ES-I3 (cell line): ENCODE results near the gene MYOZ3.

Experiments used
- H3K36me3 ChIP-seq: 2 replicates; pipeline ENCODE4 v1.6.1; 2013; ENCODE audit warnings: mild to moderate bottlenecking, low read length, control low read depth, moderate library complexity; ENCODE audit not compliant: insufficient read depth
- H3K4me1 ChIP-seq: 2 replicates; pipeline ENCODE4 v1.6.1; 2013; ENCODE audit warnings: mild to moderate bottlenecking, control low read depth, low read length; ENCODE audit not compliant: insufficient read depth
- H3K9ac ChIP-seq: 2 replicates; pipeline ENCODE4 v1.6.1; 2013; ENCODE audit warnings: low read depth, mild to moderate bottlenecking, low read length, moderate library complexity
- H3K9me3 ChIP-seq: 2 replicates; pipeline ENCODE4 v1.6.1; 2013; ENCODE audit warnings: mild to moderate bottlenecking, low read length, moderate library complexity; ENCODE audit not compliant: control insufficient read depth, insufficient read depth

Gene MYOZ3

GRCh38 chr5:150672237-150672883, 11.3 kb downstream of the MYOZ3 start:
- H3K9ac ChIP-seq: peak overlapping the region; percentile 68
- H3K4me1 ChIP-seq: peaks cover 26% of the 10 kb centered on the region
- no peaks in the 10 kb centered on the region for H3K9me3 ChIP-seq
- H3K36me3 ChIP-seq: no peaks in the 10 kb centered on the region; the same call in 1 of the 2 replicates

DNA sequence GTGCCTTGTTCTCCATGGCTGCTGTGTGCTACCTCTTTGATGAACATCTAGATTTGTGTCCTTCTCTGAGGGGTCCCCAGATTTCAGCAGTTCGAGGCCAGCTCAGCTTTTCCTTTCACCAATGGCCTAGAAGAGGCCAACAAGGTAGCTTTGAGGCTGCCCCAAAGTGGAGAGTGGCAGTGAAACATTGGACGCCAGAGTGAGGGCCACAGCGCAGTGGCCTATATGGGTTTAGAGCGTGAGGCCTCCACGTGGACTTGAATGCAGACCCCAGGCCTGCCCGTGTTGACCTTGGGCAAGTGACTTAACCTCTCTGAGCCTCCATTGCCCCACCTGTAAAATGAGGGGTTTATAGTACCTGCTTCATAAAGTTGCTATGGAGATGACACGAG, 11.8 kb downstream of the MYOZ3 start:
- H3K4me1 ChIP-seq: peaks cover 26% of the 10 kb centered on the region
- no peaks in the 10 kb centered on the region; the same call in 1 of the 2 replicates for H3K36me3 ChIP-seq
- no peaks in the 10 kb centered on the region for H3K9me3 ChIP-seq
- H3K9ac ChIP-seq: peak overlapping the region; percentile 68

DNA sequence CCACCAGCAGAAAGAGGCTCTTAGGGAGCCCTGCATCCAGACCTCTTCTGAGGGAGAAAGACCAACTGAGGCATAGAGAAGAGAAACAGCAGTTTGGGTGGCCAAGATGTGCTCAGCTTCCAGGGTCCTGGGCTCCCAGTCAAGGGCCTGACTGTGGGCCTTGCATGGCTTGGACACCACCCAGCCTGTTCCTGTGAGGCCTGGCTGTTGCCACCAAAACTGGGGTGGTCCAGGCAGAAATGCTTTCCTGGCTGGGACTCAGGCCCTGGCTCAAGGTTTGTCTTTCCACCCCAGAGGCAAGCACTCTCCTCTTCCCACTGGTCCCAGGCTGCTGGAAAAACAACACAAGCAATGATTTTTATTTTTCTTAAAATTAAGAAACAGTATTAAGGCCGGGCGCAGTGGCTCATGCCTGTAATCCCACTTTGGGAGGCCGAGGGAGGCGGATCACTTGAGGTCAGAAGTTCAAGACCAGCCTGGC, 13.3 kb downstream of the MYOZ3 start:
- no peaks in the 10 kb centered on the region for H3K9me3 ChIP-seq
- no peaks in the 10 kb centered on the region; the same call in 1 of the 2 replicates for H3K36me3 ChIP-seq
- H3K9ac ChIP-seq: no peak overlapping the region
- H3K4me1 ChIP-seq: peaks cover 26% of the 10 kb centered on the region

DNA sequence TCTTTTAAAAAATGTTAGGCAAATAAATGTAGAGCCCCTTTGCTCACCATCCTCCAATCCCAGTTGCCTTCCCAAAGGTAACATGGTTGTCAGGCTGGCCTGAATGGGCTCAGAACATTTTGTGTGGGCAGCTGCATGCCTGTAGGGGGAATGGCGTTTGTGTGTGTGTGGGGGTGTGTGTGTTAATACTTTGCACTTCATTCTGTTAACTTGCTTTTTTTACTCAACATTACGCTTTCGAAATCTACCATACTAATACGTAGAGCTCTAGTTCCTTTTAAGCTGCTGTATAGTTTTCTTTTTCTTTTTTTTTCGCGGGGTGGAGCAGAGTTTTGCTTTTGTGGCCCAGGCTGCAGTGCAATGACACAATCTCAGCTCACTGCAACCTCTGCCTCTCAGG, 14.0 kb downstream of the MYOZ3 start:
- H3K9ac ChIP-seq: no peak overlapping the region
- H3K4me1 ChIP-seq: peaks cover 24% of the 10 kb centered on the region
- H3K9me3 ChIP-seq: no peaks in the 10 kb centered on the region
- H3K36me3 ChIP-seq: no peaks in the 10 kb centered on the region; the same call in 1 of the 2 replicates

- H3K4me1 ChIP-seq: peaks cover 14% of the 10 kb centered on the region
- no peak overlapping the region for H3K9ac ChIP-seq
- H3K9me3 ChIP-seq: no peaks in the 10 kb centered on the region
- H3K36me3 ChIP-seq: no peaks in the 10 kb centered on the region; the same call in 1 of the 2 replicates
These were observed 15.5 kb downstream of the MYOZ3 start for GRCh38 chr5:150676578-150676977.

- H3K4me1 ChIP-seq: no peaks in the 10 kb centered on the region
- H3K9me3 ChIP-seq: no peaks in the 10 kb centered on the region
- H3K36me3 ChIP-seq: peaks cover 14% of the 10 kb centered on the region; the same call in 1 of the 2 replicates
- no peak overlapping the region for H3K9ac ChIP-seq
These were observed 28.1 kb downstream of the MYOZ3 start for GRCh38 chr5:150689120-150689519.

- Histone ChIP-seq H3K9ac (no peak overlapping the region), H3K4me1 (no peaks in the 10 kb centered on the region), H3K36me3 (peaks cover 24% of the 10 kb centered on the region)
These were observed 29.7 kb downstream of the MYOZ3 start for GRCh38 chr5:150690760-150691159.

GRCh38 chr5:150692276-150692675, 31.2 kb downstream of the MYOZ3 start:
- peaks cover 34% of the 10 kb centered on the region for H3K36me3 ChIP-seq
- H3K9me3 ChIP-seq: no peaks in the 10 kb centered on the region
- H3K4me1 ChIP-seq: no peaks in the 10 kb centered on the region
- H3K9ac ChIP-seq: no peak overlapping the region

More at GRCh38 chr5:150690760-150691159, 29.7 kb downstream of the MYOZ3 start:
- H3K9me3 ChIP-seq: no peaks in the 10 kb centered on the region

GRCh38 chr5:150694612-150695011, 33.6 kb downstream of the MYOZ3 start:
- peaks cover 43% of the 10 kb centered on the region for H3K36me3 ChIP-seq
- H3K4me1 ChIP-seq: no peaks in the 10 kb centered on the region
- no peak overlapping the region for H3K9ac ChIP-seq

GRCh38 chr5:150700246-150700593, 39.2 kb downstream of the MYOZ3 start:
- Histone ChIP-seq H3K4me1 (no peaks in the 10 kb centered on the region), H3K36me3 (peaks cover 23% of the 10 kb centered on the region), H3K9ac (peak overlapping the region; percentile 80), H3K9me3 (no peaks in the 10 kb centered on the region)

More at GRCh38 chr5:150694612-150695011, 33.6 kb downstream of the MYOZ3 start:
- H3K9me3 ChIP-seq: no peaks in the 10 kb centered on the region

DNA sequence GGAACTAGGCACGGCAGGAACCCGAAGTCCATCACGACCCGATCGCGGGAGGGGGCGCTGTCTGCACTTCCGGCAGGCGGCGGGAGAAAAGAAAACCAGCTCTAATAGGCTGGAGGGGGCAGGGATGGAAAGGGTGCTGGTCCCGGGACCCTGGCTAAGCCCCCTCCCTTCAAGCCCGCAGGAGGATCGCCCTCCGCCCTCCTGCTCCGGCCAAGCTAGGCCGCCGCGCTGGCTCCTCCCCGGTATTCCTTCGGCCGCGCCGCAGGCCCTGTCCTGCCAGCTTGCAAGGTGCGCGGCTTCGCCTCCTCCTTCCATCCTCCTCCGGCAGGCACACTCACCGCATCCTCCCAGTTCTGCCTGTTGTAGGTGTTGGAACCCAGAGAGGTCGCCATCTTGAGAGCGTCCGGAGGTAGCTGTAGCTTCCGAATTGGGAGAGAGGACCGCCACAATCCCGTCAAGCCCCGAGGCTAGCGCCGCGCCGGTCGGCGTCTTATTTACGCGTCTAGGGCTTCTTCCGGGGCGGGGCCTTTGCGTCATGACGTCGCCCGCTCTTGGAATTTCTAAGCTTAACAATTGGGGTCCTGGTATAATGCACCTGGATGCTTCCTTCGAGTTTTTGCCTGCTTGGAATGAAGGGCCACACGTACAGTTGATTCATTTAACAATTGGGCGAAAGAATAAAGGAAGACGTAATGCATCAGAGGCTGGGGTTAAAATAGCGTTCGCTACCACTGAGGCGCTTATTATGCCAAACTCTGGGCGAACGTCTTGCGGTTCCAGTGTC, 39.7 kb downstream of the MYOZ3 start, which contains the start of gene RBM22:
TSS of gene RBM22 (minus strand) at position 469 of the 784 bp plus-strand sequence. CDS start at position 392, 77 bp downstream.
- Histone ChIP-seq H3K9ac (peak within 1 kb of the TSS; percentile 80), H3K4me1 (no peaks in the 10 kb centered on the region), H3K36me3 (peaks cover 19% of the 10 kb centered on the region), H3K9me3 (no peaks in the 10 kb centered on the region)

GRCh38 chr5:150703762-150704161, 42.7 kb downstream of the MYOZ3 start:
- Histone ChIP-seq H3K9me3 (no peaks in the 10 kb centered on the region), H3K4me1 (no peaks in the 10 kb centered on the region), H3K36me3 (peaks cover 1% of the 10 kb centered on the region; the same call in 1 of the 2 replicates), H3K9ac (no peak overlapping the region)

DNA sequence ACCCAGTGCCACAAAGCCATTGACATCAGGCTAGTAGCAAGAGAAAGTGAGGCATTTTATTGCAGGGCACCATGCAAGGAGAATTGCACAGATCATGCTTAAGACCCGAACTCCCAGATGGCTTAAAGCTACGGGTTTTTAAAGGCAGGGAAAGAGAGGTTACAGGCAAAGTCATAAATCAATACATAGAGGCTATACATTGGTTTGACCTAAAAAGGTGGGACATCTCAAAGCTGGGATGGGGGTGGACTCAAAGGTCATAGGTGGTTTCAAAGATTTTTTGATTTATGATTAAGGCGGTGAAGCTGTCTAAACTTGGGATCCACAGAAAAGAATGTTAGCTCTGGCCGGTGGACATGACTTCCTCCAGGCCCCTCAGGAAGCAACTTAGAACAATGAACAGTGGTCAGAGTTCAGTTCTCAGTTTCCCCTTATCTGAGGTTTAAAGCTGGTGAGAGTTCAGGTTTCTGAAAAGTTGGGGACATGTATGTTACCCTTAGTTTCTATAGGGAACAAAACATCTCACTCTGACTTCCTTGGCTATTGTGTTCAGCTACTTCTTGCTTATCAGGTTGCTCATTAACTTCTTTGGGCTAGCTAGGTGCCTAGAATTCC, 45.8 kb downstream of the MYOZ3 start:
- Histone ChIP-seq H3K36me3 (no peaks in the 10 kb centered on the region; the same call in 1 of the 2 replicates), H3K9me3 (no peaks in the 10 kb centered on the region), H3K4me1 (0 out of 2 replicates have a peak, but pooled peaks cover 3% of the 10 kb centered on the region), H3K9ac (no peak overlapping the region)

GRCh38 chr5:150710165-150710564, 49.1 kb downstream of the MYOZ3 start:
- 0 out of 2 replicates have a peak, but pooled peaks cover 3% of the 10 kb centered on the region for H3K4me1 ChIP-seq
- H3K9me3 ChIP-seq: no peaks in the 10 kb centered on the region
- no peaks in the 10 kb centered on the region; the same call in 1 of the 2 replicates for H3K36me3 ChIP-seq
- no peak overlapping the region for H3K9ac ChIP-seq
